K562 (cell line): ENCODE results near the gene RBFOX1. TPM values are rescaled to one million over a fixed set of nuclear protein-coding genes. Genes with fewer than 3 reads are reported as not detected.

Experiments used
- ATAC-seq: fragments of 200-7000 bp; cut with Tn5 transposase; 3 replicates; pipeline ENCODE4 v1.9.1; 2020; ENCODE audit warnings: moderate library complexity
- BruUV-seq: library from RNA; stranded (reverse); fragments of 400-500 nt; replicated peaks from 2 replicates; lab custom pipeline; 2021; lab: Mats Ljungman, UMichigan
- CTCF ChIA-PET: fragments of 300-600 bp; formaldehyde crosslinking; extraction: SDS; loops from one replicate; lab custom pipeline; 2021; ENCODE audit warnings: low intra/inter-chr PET ratio; lab: Yijun Ruan, JAX
- POLR2A ChIA-PET: fragments of 300-600, 350-650 bp; sonication (Branson Sonifier 250); formaldehyde crosslinking; extraction: SDS; loops from one replicate; lab custom pipeline; 2021; ENCODE audit warnings: antibody characterized with exemption, inconsistent platforms; lab: Yijun Ruan, JAX
- DNase-seq, 4 experiments: peaks; one replicate each; pipeline versions ENCODE4 v3.0.0 to v3.0.0-alpha.2; 2011 to 2018; ENCODE audit warnings: low spot score in 3 of 4, mixed read lengths in 3 of 4; ENCODE audit errors: extremely low read depth in 1 of 4
- FAIRE-seq: peaks from 2 replicates; lab custom pipeline; 2011; peaks lifted over from hg19 to GRCh38; lab: Jason Lieb, UNC
- H2AFZ ChIP-seq: 2 replicates; pipeline ENCODE4 v1.6.0; 2011; ENCODE audit warnings: low read depth, low read length, control low read depth, inconsistent platforms
- H3K27ac ChIP-seq: fragments of 200-600 bp; 3 replicates; pipeline ENCODE4 v1.8.0; 2011; ENCODE audit warnings: low read depth, mild to moderate bottlenecking, control low read depth, inconsistent platforms, low read length, moderate library complexity, mixed read lengths; ENCODE audit errors: extremely low read depth
- H3K27me3 ChIP-seq, 2 experiments: fragments of 300-600 bp in 1 of 2; 2 replicates in 1 of 2; 3 replicates in 1 of 2; pipeline versions ENCODE4 v1.6.0 to v1.8.0; 2011; ENCODE audit warnings: inconsistent platforms in 2 of 2, low read length in 2 of 2, mild to moderate bottlenecking in 1 of 2, mixed read lengths in 1 of 2, moderate library complexity in 1 of 2; ENCODE audit not compliant: control insufficient read depth in 2 of 2, insufficient read depth in 2 of 2
- H3K36me3 ChIP-seq: fragments of 300-600 bp; 3 replicates; pipeline ENCODE4 v1.8.0; 2011; ENCODE audit warnings: mild to moderate bottlenecking, low read length, inconsistent platforms; ENCODE audit not compliant: control insufficient read depth, insufficient read depth
- H3K4me1 ChIP-seq, 2 experiments: fragments of 200-600 bp in 1 of 2; replicated peaks in 1 of 2; 2 replicates in 1 of 2; 3 replicates in 1 of 2; pipeline versions ENCODE4 v1.5.1 to v1.8.0; 2011; ENCODE audit warnings: inconsistent platforms in 2 of 2, low read length in 2 of 2, mild to moderate bottlenecking in 1 of 2, mixed read lengths in 1 of 2, moderate library complexity in 1 of 2; ENCODE audit not compliant: control insufficient read depth in 2 of 2, insufficient read depth in 2 of 2
- H3K4me2 ChIP-seq: 2 replicates; pipeline ENCODE4 v1.6.1; 2011; ENCODE audit warnings: low read length, control low read depth, inconsistent platforms, mixed read lengths; ENCODE audit not compliant: insufficient read depth
- H3K4me3 ChIP-seq: fragments of 200-600 bp; sonication (generic), shearing (Covaris generic); 2 replicates; pipeline ENCODE4 v1.5.1; 2016; ENCODE audit warnings: control low read depth, inconsistent platforms
- H3K79me2 ChIP-seq: fragments of 200-600 bp; 3 replicates; pipeline ENCODE4 v1.8.0; 2011; ENCODE audit warnings: low read length, inconsistent platforms; ENCODE audit not compliant: control insufficient read depth, insufficient read depth
- H3K9ac ChIP-seq, 2 experiments: 2 replicates each; pipeline versions ENCODE4 v1.6.0 to v1.6.1; 2011; ENCODE audit warnings: low read depth in 2 of 2, low read length in 2 of 2, control low read depth in 1 of 2, inconsistent platforms in 1 of 2, mild to moderate bottlenecking in 1 of 2, mixed read lengths in 1 of 2; ENCODE audit not compliant: insufficient read depth in 1 of 2
- H3K9me1 ChIP-seq: one replicate; pipeline ENCODE4 v1.6.0; 2011; ENCODE audit warnings: inconsistent platforms, mild to moderate bottlenecking, low read length, moderate library complexity; ENCODE audit not compliant: control insufficient read depth, insufficient read depth
- H3K9me3 ChIP-seq: replicated peaks from 2 replicates; pipeline ENCODE4 v1.5.1; 2011; ENCODE audit warnings: low read depth, low read length, inconsistent platforms; ENCODE audit not compliant: control insufficient read depth, insufficient read depth
- H4K20me1 ChIP-seq: replicated peaks from 2 replicates; pipeline ENCODE4 v1.6.1; 2011; ENCODE audit warnings: low read length, inconsistent platforms, mixed read lengths; ENCODE audit not compliant: control insufficient read depth, insufficient read depth
- BHLHE40 ChIP-seq: IDR thresholded peaks from 2 replicates; pipeline ENCODE4 v1.6.1; 2011; ENCODE audit warnings: low read length, improper control_type of control experiment
- MIER1 ChIP-seq: fragments of 450-650 bp; IDR thresholded peaks from 2 replicates; pipeline ENCODE4 v1.6.1; 2016; ENCODE audit warnings: antibody characterized with exemption, mild to moderate bottlenecking, low read depth
- MTA3 ChIP-seq: fragments of 450-650 bp; formaldehyde crosslinking; IDR thresholded peaks from 2 replicates; pipeline ENCODE4 v1.6.1; 2017; ENCODE audit warnings: mild to moderate bottlenecking, borderline replicate concordance
- WGBS: fragments of 100-300 bp; shearing (Covaris generic); methylation state at CpG from one replicate; pipeline ENCODE4 v1.1.6; 2016; ENCODE audit warnings: low coverage, mixed read lengths; ENCODE audit not compliant: insufficient coverage; ENCODE audit errors: missing lambda C conversion rate; 5-methylcytosine and 5-hydroxymethylcytosine counted together
- in situ Hi-C: fragments of 300-500 bp; cut with MboI; formaldehyde crosslinking; loops from 4 replicates; pipeline ENCODE4 v1.15.0; 2018; ENCODE audit warnings: inconsistent platforms, mixed read lengths
- intact Hi-C: fragments of 100-400 bp; cut with micrococcal nuclease; formaldehyde crosslinking; loops from 2 replicates; pipeline ENCODE4 v1.14.2; 2022
- polyA plus RNA-seq, 8 experiments: library from polyadenylated mRNA; depleted of rRNA in 4 of 8; stranded (reverse) in 5 of 8; unstranded in 3 of 8; fragments of >200 nt; fragmentation: Nextera tagmentation in 2 of 8; fragmentation: Illumina TruSeq in 1 of 8; extraction: Ambion mirVana in 2 of 8; extraction: Trizol in 1 of 8; gene quantifications; 2 replicates each; pipeline versions ENCODE4 v1.2.1 to v1.2.3, GENCODE V29; 2011 to 2014; ENCODE audit warnings: inconsistent platforms in 1 of 8, missing spikeins in 1 of 8
- total RNA-seq, 7 experiments: library from RNA; depleted of rRNA in 6 of 7; stranded (reverse); fragments of >200 nt in 6 of 7; fragmentation: Illumina TruSeq in 2 of 7; extraction: Trizol in 2 of 7; gene quantifications; 2 replicates each; pipeline versions ENCODE4 v1.2.1 to v1.2.3, GENCODE V29; 2011 to 2021; ENCODE audit warnings: low replicate concordance in 1 of 7
- TF ChIP-seq, protein P1 (sequence below), 2 experiments: fragments of 150-350 bp in 1 of 2; IDR thresholded peaks; 2 replicates each; pipeline ENCODE4 v1.6.1; 2012 to 2016; ENCODE audit warnings: low read depth in 2 of 2, low read length in 2 of 2, mild to moderate bottlenecking in 1 of 2, moderate library complexity in 1 of 2
- TF ChIP-seq, protein P2 (sequence below), 3 experiments: fragments of 200-800 bp in 1 of 3; sonication (Bioruptor generic) in 1 of 3; sonication (generic) in 1 of 3; formaldehyde crosslinking in 1 of 3; IDR thresholded peaks; 2 replicates each; pipeline versions ENCODE4 v1.6.1 to v1.8.0; 2016 to 2022; ENCODE audit warnings: mild to moderate bottlenecking in 2 of 3, missing compliant biosample characterization in 2 of 3, missing genetic modification characterization in 2 of 3, missing genetic modification reagents in 1 of 3
- TF ChIP-seq, protein P3 (sequence below): sonication (generic); formaldehyde crosslinking; IDR thresholded peaks from 2 replicates; pipeline ENCODE4 v1.8.0; 2022; ENCODE audit warnings: mild to moderate bottlenecking, missing genetic modification reagents

The RBFOX1 gene
- total and polyA plus RNA-seq, 9 of the 15 experiments (the other 6 are each of a cell fraction or from before 2014, with no cell fraction given): 0.03 TPM; not detected in 8

DNA sequence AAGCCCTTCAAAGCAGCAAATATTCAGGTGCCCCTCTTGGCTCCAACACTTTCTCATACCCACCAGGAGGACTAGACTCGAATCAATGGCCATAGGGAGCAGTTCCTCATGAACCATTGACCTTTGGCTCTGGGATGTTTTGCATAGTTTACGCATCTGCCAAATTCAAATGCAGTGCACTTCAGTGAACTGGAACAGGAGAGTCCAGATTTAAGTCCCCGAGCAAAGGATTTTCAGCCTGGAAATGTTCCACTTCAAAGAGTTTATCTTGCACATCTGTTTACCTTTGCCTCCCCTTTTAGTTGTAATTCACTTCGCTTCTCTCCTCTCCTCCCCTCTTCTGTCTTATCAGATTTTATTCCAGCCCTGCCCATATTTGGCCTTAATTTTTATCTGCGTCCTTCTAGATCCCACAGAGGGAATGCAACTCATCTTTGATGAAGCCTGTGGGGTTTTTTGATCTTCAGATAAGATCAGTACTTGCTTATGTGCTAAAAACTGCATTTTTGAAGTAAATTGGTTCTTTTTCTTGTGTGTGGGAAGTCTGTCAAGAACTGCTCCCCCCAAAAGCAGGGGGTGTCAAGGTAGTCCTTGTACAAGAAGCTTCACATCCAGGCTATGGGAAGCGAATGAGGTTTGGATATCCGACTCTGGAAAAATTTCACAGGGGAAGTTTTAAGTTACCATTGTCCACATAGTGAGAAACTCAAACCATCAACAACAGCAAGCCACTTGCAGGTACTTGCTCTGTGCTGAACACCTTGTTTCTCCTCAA is 281.6 kb downstream of the RBFOX1 start:
- Histone ChIP-seq H3K9me3 (no peaks in the 10 kb centered on the region), H3K4me1 (no peaks in the 10 kb centered on the region), H3K27me3 (no peaks in the 10 kb centered on the region), H3K79me2 (no peaks in the 10 kb centered on the region), H4K20me1 (no peaks in the 10 kb centered on the region), H3K9ac (no peak overlapping the region), H3K4me2 (no peak overlapping the region), H3K27ac (no peak overlapping the region), H3K36me3 (no peaks in the 10 kb centered on the region), H3K4me3 (no peak overlapping the region), H3K9me1 (no peaks in the 10 kb centered on the region), H2AFZ (no peak overlapping the region)
- POLR2A ChIA-PET: no interaction called here
- DNase-seq (no peak), FAIRE-seq (no peak), ATAC-seq (no peak)
- intact Hi-C loops: no loop called here
- CTCF ChIA-PET: no interaction called here
- TF ChIP-seq MTA3: no peak
- TF ChIP-seq, protein P1, sequence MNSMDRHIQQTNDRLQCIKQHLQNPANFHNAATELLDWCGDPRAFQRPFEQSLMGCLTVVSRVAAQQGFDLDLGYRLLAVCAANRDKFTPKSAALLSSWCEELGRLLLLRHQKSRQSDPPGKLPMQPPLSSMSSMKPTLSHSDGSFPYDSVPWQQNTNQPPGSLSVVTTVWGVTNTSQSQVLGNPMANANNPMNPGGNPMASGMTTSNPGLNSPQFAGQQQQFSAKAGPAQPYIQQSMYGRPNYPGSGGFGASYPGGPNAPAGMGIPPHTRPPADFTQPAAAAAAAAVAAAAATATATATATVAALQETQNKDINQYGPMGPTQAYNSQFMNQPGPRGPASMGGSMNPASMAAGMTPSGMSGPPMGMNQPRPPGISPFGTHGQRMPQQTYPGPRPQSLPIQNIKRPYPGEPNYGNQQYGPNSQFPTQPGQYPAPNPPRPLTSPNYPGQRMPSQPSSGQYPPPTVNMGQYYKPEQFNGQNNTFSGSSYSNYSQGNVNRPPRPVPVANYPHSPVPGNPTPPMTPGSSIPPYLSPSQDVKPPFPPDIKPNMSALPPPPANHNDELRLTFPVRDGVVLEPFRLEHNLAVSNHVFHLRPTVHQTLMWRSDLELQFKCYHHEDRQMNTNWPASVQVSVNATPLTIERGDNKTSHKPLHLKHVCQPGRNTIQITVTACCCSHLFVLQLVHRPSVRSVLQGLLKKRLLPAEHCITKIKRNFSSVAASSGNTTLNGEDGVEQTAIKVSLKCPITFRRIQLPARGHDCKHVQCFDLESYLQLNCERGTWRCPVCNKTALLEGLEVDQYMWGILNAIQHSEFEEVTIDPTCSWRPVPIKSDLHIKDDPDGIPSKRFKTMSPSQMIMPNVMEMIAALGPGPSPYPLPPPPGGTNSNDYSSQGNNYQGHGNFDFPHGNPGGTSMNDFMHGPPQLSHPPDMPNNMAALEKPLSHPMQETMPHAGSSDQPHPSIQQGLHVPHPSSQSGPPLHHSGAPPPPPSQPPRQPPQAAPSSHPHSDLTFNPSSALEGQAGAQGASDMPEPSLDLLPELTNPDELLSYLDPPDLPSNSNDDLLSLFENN (IDR thresholded peaks at IDR 0.05; ENCODE audit: low read depth in 2 of 2, low read length in 2 of 2): no peak
- TF ChIP-seq, protein P2, sequence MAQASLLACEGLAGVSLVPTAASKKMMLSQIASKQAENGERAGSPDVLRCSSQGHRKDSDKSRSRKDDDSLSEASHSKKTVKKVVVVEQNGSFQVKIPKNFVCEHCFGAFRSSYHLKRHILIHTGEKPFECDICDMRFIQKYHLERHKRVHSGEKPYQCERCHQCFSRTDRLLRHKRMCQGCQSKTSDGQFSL (CRISPR knock-in tag; IDR thresholded peaks at IDR 0.05): no peak
- TF ChIP-seq, protein P2 (tag; IDR thresholded peaks at IDR 0.05): no peak
- TF ChIP-seq MIER1: no peak
- TF ChIP-seq, protein P3, sequence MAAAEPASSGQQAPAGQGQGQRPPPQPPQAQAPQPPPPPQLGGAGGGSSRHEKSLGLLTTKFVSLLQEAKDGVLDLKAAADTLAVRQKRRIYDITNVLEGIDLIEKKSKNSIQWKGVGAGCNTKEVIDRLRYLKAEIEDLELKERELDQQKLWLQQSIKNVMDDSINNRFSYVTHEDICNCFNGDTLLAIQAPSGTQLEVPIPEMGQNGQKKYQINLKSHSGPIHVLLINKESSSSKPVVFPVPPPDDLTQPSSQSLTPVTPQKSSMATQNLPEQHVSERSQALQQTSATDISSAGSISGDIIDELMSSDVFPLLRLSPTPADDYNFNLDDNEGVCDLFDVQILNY (CRISPR knock-in tag): no peak
- no peak for TF ChIP-seq BHLHE40
- in situ Hi-C loops: no loop called here
- 3% methylated on average over 7 of the region's 7 CpGs for WGBS
- no TSS peak for BruUV-seq
